BJ (cell line): ENCODE measurements around the gene LPGAT1. TPM values are rescaled to one million over a fixed set of nuclear protein-coding genes. Genes with fewer than 3 reads are reported as not detected.

Experiments
- CTCF ChIA-PET: fragments of 350-600 bp; formaldehyde crosslinking; extraction: SDS; loops from one replicate; lab custom pipeline; 2021; ENCODE audit warnings: antibody characterized with exemption, inconsistent platforms; lab: Yijun Ruan, JAX
- POLR2A ChIA-PET: fragments of 300-600 bp; sonication (Branson Sonifier 250); formaldehyde crosslinking; extraction: SDS; loops from one replicate; lab custom pipeline; 2021; ENCODE audit warnings: antibody characterized with exemption; lab: Charles Lee
- DNase-seq: peaks from one replicate; pipeline ENCODE4 v3.0.0-alpha.2; 2011; ENCODE audit warnings: low read depth
- H3K27me3 ChIP-seq: 2 replicates; pipeline ENCODE4 v1.6.0; 2011; ENCODE audit warnings: low read length; ENCODE audit not compliant: control insufficient read depth, insufficient read depth
- H3K36me3 ChIP-seq: 2 replicates; pipeline ENCODE4 v1.5.1; 2011; ENCODE audit warnings: low read length; ENCODE audit not compliant: control insufficient read depth, insufficient read depth
- H3K4me3 ChIP-seq: 2 replicates; pipeline ENCODE4 v1.5.1; 2011; ENCODE audit warnings: low read depth, mild to moderate bottlenecking, control low read depth, low read length
- CTCF ChIP-seq: IDR thresholded peaks from 2 replicates; pipeline ENCODE4 v1.5.1; 2011; ENCODE audit warnings: low read depth, mild to moderate bottlenecking, control low read depth, inconsistent platforms, low read length, moderate library complexity; ENCODE audit not compliant: insufficient read depth
- polyA plus RNA-seq: library from polyadenylated mRNA; depleted of rRNA; stranded (reverse); fragments of >200 nt; gene quantifications from 2 replicates; pipeline ENCODE4 v1.2.3, GENCODE V29; 2011

LPGAT1 gene
- polyA plus RNA-seq, 1 experiment: 7.7 TPM

- no peaks in the 10 kb centered on the region; the same call in 1 of the 2 replicates for H3K27me3 ChIP-seq
- no peak for DNase-seq
- CTCF ChIA-PET: interaction anchor here (0.5 to 0.9 kb wide), 2 partner anchors 18 to 545 kb away, joined by 3 read pairs; no protein-coding TSS in a partner anchor
- H3K4me3 ChIP-seq: no peak overlapping the region
- no peak for TF ChIP-seq CTCF
- H3K36me3 ChIP-seq: no peaks in the 10 kb centered on the region
- POLR2A ChIA-PET: no interaction called here
Measured at GRCh38 chr1:211734359-211734758, 96.2 kb downstream of the LPGAT1 start.

GRCh38 chr1:211732293-211732980 lies 98.1 kb downstream of the LPGAT1 start:
- Histone ChIP-seq H3K27me3 (no peaks in the 10 kb centered on the region; the same call in 1 of the 2 replicates), H3K36me3 (no peaks in the 10 kb centered on the region), H3K4me3 (no peak overlapping the region)
- ChIA-PET POLR2A (no interaction called here), CTCF (interaction anchor here (1.2 to 1.5 kb wide), 3 partner anchors 10 to 66 kb away, joined by 3 to 7 read pairs (median 4); no protein-coding TSS in a partner anchor)
- no peak for DNase-seq
- TF ChIP-seq CTCF: no peak

- TF ChIP-seq CTCF: no peak
- CTCF ChIA-PET: interaction anchor here (1.2 to 1.5 kb wide), 3 partner anchors 9 to 67 kb away, joined by 3 to 7 read pairs (median 4); no protein-coding TSS in a partner anchor
- H3K36me3 ChIP-seq: no peaks in the 10 kb centered on the region
- H3K27me3 ChIP-seq: no peaks in the 10 kb centered on the region; the same call in 1 of the 2 replicates
- POLR2A ChIA-PET: no interaction called here
- no peak for DNase-seq
- H3K4me3 ChIP-seq: no peak overlapping the region
Measured at GRCh38 chr1:211731456-211732292, 98.9 kb downstream of the LPGAT1 start.

GRCh38 chr1:211730347-211730746 lies 100.2 kb downstream of the LPGAT1 start:
- H3K4me3 ChIP-seq: no peak overlapping the region
- no peak for DNase-seq
- POLR2A ChIA-PET: no interaction called here
- H3K27me3 ChIP-seq: no peaks in the 10 kb centered on the region; the same call in 1 of the 2 replicates
- CTCF ChIA-PET: interaction anchor here (1.0 kb wide), 1 partner anchor 49 kb away, joined by 4 read pairs; no protein-coding TSS in a partner anchor
- H3K36me3 ChIP-seq: no peaks in the 10 kb centered on the region
- no peak for TF ChIP-seq CTCF

- POLR2A ChIA-PET: no interaction called here
- Histone ChIP-seq H3K4me3 (no peak overlapping the region), H3K27me3 (no peaks in the 10 kb centered on the region; the same call in 1 of the 2 replicates), H3K36me3 (no peaks in the 10 kb centered on the region)
- no peak for DNase-seq
- no peak for TF ChIP-seq CTCF
- CTCF ChIA-PET: interaction anchor here (1.0 kb wide), 1 partner anchor 48 kb away, joined by 4 read pairs; no protein-coding TSS in a partner anchor
Measured at GRCh38 chr1:211729238-211729637, 101.3 kb downstream of the LPGAT1 start.
